Fibroblast of peridontal ligament (primary cell): ENCODE data around the gene ZIM2.
"Not testable (repeated sequence)": the region's sequence is repeated elsewhere in the genome, so short reads cannot be mapped to it uniquely, and the experiment has no call there.

ENCODE experiments used
- DNase-seq: peaks from one replicate; pipeline ENCODE4 v3.0.0-alpha.2; 2010; ENCODE audit errors: extremely low read depth

The ZIM2 gene

GRCh38 chr19:56840451-56841192 lies at the start of gene ZIM2, which contains the start of gene PEG3:
TSS of gene ZIM2 (minus strand) at chr19:56840726. CDS start at chr19:56824277, 16,449 bp downstream.
TSS of gene PEG3 (minus strand) at chr19:56840726. CDS start at chr19:56824655, 16,071 bp downstream.
- DNase-seq, result no peak

GRCh38 chr19:56885173-56885985 lies 44.9 kb upstream of the ZIM2 start:
- DNase-seq, result no peak

GRCh38 chr19:56884441-56884840 lies 43.9 kb upstream of the ZIM2 start:
- no peak for DNase-seq

- DNase-seq, result no peak
Measured at GRCh38 chr19:56880592-56881190, 40.2 kb upstream of the ZIM2 start.

- no peak for DNase-seq
Measured at GRCh38 chr19:56877069-56877715, 36.7 kb upstream of the ZIM2 start.

- no peak for DNase-seq
Measured at GRCh38 chr19:56875717-56876116, 35.2 kb upstream of the ZIM2 start.

GRCh38 chr19:56874530-56874929 lies 34.0 kb upstream of the ZIM2 start:
- no peak for DNase-seq

GRCh38 chr19:56873493-56873892 lies 33.0 kb upstream of the ZIM2 start:
- no peak for DNase-seq

- no peak for DNase-seq
Measured at GRCh38 chr19:56869886-56870285, 29.4 kb upstream of the ZIM2 start.

- DNase-seq, result no peak
Measured at GRCh38 chr19:56868446-56868845, 27.9 kb upstream of the ZIM2 start.

- DNase-seq, result no peak
Measured at GRCh38 chr19:56866538-56866937, 26.0 kb upstream of the ZIM2 start.

- DNase-seq, result no peak
Measured at GRCh38 chr19:56864443-56865125, 24.1 kb upstream of the ZIM2 start.

- DNase-seq, result no peak
Measured at GRCh38 chr19:56862741-56863140, 22.2 kb upstream of the ZIM2 start.

GRCh38 chr19:56860409-56860808 lies 19.9 kb upstream of the ZIM2 start:
- DNase-seq, result not testable (repeated sequence)

GRCh38 chr19:56858026-56858425 lies 17.5 kb upstream of the ZIM2 start:
- DNase-seq, result no peak

- no peak for DNase-seq
Measured at GRCh38 chr19:56856822-56857221, 16.3 kb upstream of the ZIM2 start.

GRCh38 chr19:56852361-56852760 lies 11.8 kb upstream of the ZIM2 start:
- not testable (repeated sequence) for DNase-seq

GRCh38 chr19:56848166-56848565 lies 7.6 kb upstream of the ZIM2 start:
- DNase-seq, result no peak

GRCh38 chr19:56842412-56842811 lies 1.9 kb upstream of the ZIM2 start:
- DNase-seq, result no peak

GRCh38 chr19:56841193-56841543 lies 642 bp upstream of the ZIM2 start:
- DNase-seq, result no peak

- DNase-seq, result no peak
Measured at GRCh38 chr19:56839652-56840450, 675 bp downstream of the ZIM2 start.
